Retina (tissue), 1 donor: Measurements from ENCODE around the gene NDUFB5.
A peak's percentile ranks its signal among the peaks of the same experiment; 100 is the strongest.
"Not testable (repeated sequence)": the region's sequence is repeated elsewhere in the genome, so short reads cannot be mapped to it uniquely, and the experiment has no call there.

Experiments
- DNase-seq: peaks from one replicate; pipeline ENCODE4 v3.0.0-alpha.2; 2016

Gene NDUFB5

GRCh38 chr3:179640469-179640868 is 35.9 kb downstream of the NDUFB5 start:
- no peak for DNase-seq

GRCh38 chr3:179642871-179643270 is 38.3 kb downstream of the NDUFB5 start:
- DNase-seq = no peak

- not testable (repeated sequence) for DNase-seq
These were observed 39.2 kb downstream of the NDUFB5 start for GRCh38 chr3:179643837-179644236.

- no peak for DNase-seq
These were observed 41.6 kb downstream of the NDUFB5 start for GRCh38 chr3:179646177-179646576.

- DNase-seq = no peak
These were observed 47.3 kb downstream of the NDUFB5 start for GRCh38 chr3:179651687-179652446.

- DNase-seq = peak; percentile 87
These were observed 48.0 kb downstream of the NDUFB5 start, which contains the start of gene USP13 for GRCh38 chr3:179652447-179653095. USP13 (plus strand) TSS chr3:179653040; CDS start chr3:179653226, 186 bp downstream.

- peak; percentile 93 for DNase-seq
These were observed 48.7 kb downstream of the NDUFB5 start for GRCh38 chr3:179653096-179653797.

- no peak for DNase-seq
These were observed 50.6 kb downstream of the NDUFB5 start for GRCh38 chr3:179655236-179655635.

GRCh38 chr3:179658606-179659005 is 54.0 kb downstream of the NDUFB5 start:
- no peak for DNase-seq

GRCh38 chr3:179660872-179661271 is 56.3 kb downstream of the NDUFB5 start:
- no peak for DNase-seq

GRCh38 chr3:179661777-179662176 is 57.2 kb downstream of the NDUFB5 start:
- no peak for DNase-seq

GRCh38 chr3:179663093-179663492 is 58.5 kb downstream of the NDUFB5 start:
- no peak for DNase-seq

- no peak for DNase-seq
These were observed 61.4 kb downstream of the NDUFB5 start for GRCh38 chr3:179666030-179666429.

GRCh38 chr3:179666436-179667035 is 61.9 kb downstream of the NDUFB5 start:
- peak; percentile 38 for DNase-seq

- no peak for DNase-seq
These were observed 63.8 kb downstream of the NDUFB5 start for GRCh38 chr3:179668429-179668828.

- no peak for DNase-seq
These were observed 65.7 kb downstream of the NDUFB5 start for GRCh38 chr3:179670311-179670710.

GRCh38 chr3:179671309-179671708 is 66.7 kb downstream of the NDUFB5 start:
- DNase-seq = no peak

GRCh38 chr3:179671747-179672242 is 67.2 kb downstream of the NDUFB5 start:
- no peak for DNase-seq

- DNase-seq = no peak
These were observed 68.3 kb downstream of the NDUFB5 start for GRCh38 chr3:179672918-179673317.

GRCh38 chr3:179673523-179673922 is 68.9 kb downstream of the NDUFB5 start:
- no peak for DNase-seq

- no peak for DNase-seq
These were observed 71.5 kb downstream of the NDUFB5 start for GRCh38 chr3:179676081-179676480.
